HG03045 (cell line): ENCODE data around the gene ZNF469.
"Not testable (repeated sequence)": the region's sequence is repeated elsewhere in the genome, so short reads cannot be mapped to it uniquely, and the experiment has no call there.

ENCODE experiments used
- ATAC-seq: cut with Tn5 transposase; IDR thresholded peaks from one replicate; pipeline ENCODE4 v1.9.1; 2021; ENCODE audit warnings: mild to moderate bottlenecking, moderate library complexity; ENCODE audit not compliant: unreplicated experiment

ZNF469 gene

DNA sequence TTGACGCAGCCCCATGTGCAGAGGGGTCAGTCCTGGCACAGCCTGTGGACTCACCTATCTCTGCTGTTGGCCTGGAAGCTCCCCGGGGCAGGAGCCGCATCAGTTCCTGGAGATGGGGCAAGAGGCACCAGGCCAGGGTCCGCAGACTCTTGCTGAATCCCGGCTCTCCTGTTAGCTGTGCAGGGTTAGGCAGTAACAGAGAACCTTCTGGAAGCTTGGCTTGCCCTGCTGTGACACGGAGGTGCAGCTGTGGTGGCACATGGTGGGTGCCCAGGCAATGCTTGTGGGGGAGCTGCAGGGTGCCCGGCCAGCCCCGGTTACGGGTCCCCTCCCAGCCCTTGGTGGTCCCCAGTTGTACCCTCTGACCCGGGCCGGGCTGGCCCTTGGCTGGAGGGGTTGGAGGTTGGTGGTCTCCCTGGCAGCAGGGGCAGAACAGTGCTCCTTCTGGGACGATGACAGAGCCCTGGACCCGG, 26.0 kb upstream of the ZNF469 start:
- ATAC-seq: no peak

DNA sequence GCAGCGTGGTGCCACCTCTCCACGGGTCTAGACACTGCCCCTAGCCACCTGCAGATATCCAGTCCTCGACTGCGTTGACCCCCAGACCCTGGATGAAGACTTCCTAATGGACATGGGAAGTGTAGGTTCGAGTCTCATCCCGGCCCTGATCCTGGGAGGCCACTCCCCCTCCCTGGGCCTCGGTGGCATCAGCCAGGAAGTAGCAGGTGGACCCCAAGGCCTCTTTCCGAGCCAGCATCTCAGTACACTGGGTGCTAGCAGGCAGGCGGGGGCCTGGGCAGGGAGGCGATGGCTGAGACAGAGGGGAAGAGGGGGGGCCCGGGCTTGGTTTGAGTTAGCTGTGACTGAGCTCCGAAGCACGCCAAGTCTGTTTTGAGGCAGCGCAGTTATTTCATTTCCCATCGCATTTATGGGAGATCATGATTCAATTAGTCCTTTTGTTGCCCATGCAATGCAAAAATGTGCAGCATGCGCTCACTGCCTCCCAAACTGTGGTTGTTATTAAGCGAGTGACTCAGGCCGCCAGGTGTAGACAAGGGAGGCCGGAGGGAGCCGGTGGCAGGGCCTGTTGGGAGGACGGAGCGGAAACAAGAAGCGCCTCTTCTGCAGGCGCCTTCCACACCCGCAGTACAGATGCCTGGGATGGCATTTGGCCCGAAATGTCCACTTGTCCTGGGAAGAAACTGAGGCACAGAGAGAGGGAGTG, 25.3 kb upstream of the ZNF469 start:
- ATAC-seq: no peak

- ATAC-seq: no peak
These were observed 24.7 kb upstream of the ZNF469 start for GRCh38 chr16:88358023-88358420.

GRCh38 chr16:88359008-88359407, 23.8 kb upstream of the ZNF469 start:
- no peak for ATAC-seq

DNA sequence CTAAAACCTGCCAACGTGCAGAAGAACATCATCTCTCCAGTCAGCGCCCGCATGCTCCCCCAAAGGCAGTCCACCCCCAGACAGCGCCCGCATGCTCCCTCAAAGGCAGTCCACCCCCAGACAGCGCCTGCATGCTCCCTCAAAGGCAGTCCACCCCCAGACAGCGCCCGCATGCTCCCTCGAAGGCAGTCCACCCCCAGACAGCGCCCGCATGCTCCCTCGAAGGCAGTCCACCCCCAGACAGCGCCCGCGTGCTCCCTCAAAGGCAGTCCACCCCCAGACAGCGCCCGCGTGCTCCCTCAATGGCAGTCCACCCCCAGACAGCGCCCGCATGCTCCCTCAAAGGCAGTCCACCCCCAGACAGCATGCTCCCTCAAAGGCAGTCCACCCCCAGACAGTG, 22.4 kb upstream of the ZNF469 start:
- ATAC-seq: not testable (repeated sequence)

DNA sequence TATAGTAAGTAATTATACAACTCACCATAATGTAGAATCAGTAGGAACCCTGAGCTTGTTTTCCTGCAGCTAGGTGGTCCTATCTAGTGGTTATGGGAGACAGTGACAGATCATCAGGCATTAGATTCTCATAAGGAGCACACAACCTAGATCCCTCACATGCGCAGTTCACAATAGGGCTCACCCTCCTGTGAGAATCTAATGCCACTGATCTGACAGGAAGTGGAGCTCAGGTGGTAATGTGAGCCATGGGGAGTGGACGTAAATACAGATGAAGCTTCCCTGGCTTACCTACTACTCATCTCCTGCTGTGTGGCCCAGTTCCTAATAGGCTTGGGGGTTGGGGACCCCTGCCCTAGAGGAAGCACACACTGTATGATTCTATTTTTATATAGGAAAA, 21.8 kb upstream of the ZNF469 start:
- no peak for ATAC-seq

DNA sequence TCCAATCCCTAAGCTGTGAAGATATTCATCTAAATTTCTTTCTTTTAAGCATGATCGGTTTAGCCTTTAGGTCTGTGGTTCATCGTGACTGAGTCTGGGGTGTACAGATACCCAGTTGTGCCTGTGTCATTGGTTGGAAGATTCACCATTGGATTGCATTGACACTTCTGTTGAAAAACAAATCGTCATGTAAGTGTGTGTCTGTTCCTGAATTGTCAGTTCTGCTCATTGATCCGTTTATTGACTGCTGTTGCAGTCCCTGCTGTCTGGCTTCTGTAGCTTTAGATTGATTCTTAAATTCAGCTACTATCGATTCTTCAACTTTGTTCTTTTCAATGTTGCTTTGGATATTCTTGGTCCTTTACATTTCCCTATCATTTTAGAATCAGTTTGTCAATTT, 21.0 kb upstream of the ZNF469 start:
- ATAC-seq: no peak

- no peak for ATAC-seq
These were observed 19.4 kb upstream of the ZNF469 start for GRCh38 chr16:88363239-88363891.

DNA sequence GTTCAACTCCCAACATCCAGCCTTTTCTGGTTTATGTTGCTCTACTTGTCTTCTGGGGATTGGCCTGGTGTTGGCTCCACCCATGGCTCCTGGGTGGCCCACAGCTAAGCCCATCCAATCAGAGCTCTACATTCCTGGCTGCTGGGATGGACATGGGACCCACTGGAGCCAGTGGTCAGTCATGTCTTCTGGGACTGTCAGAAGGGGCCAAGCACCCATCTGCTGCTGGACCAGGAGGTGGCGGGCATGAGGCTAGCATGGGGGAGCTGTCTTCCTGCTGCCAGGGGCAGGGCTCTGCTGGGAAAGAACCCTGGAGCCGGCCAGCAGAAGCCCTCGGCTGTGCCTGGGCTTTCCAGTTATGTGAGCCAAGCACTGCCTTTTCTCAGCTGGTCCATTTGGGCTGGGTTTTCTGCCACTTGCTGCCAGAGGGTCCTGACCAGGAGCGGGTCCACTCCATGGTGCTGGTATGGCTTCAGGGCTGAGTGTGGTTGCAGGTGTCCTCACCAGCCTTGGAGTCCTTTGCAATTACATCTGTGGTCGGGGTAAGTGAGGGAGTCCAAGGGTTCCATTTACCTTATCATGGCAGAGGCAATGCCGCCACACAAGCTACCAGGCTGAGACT, 17.4 kb upstream of the ZNF469 start:
- ATAC-seq: no peak

- ATAC-seq: no peak
These were observed 16.6 kb upstream of the ZNF469 start for GRCh38 chr16:88366032-88366703.

- no peak for ATAC-seq
These were observed 16.1 kb upstream of the ZNF469 start for GRCh38 chr16:88366704-88367047.

DNA sequence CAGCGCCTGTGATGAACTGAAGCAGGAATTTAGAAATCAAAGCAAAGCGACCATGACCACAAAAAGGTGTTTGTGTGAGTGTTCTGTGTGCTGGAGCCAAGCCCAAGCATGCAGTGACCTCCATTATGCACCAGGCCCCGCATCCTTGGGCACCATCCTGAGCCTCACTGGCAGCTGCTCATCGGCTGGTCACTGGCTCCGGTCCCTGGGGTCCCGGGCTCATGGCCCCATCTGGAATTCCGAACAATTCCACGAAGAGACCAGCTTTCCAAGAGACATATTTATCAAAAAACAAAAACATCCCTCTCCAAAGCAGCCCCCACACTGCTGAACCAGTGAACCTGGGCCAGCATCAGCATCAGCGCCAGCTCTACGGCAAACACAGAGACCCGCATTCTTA, 15.2 kb upstream of the ZNF469 start:
- no peak for ATAC-seq

DNA sequence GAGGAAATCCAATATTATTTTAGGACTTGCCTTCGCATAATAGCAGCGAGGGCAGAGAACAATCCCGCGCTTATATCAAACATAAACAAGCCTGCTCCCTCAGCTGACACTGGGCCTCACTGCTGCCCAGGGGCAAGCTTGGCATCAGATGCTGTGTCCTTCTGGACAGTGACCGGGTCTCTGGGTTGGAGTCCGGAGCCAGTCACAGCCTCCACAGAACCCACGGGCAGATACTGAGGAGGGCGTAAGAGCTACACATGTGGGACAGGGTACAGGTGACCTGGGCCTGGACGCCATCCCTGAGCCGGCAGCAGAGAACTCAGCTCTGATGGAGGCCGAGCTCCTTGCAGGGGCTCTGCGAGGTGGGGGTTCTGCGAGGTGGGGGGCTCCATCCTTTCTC, 14.7 kb upstream of the ZNF469 start:
- ATAC-seq: no peak

GRCh38 chr16:88368994-88369393, 13.8 kb upstream of the ZNF469 start:
- ATAC-seq: no peak

DNA sequence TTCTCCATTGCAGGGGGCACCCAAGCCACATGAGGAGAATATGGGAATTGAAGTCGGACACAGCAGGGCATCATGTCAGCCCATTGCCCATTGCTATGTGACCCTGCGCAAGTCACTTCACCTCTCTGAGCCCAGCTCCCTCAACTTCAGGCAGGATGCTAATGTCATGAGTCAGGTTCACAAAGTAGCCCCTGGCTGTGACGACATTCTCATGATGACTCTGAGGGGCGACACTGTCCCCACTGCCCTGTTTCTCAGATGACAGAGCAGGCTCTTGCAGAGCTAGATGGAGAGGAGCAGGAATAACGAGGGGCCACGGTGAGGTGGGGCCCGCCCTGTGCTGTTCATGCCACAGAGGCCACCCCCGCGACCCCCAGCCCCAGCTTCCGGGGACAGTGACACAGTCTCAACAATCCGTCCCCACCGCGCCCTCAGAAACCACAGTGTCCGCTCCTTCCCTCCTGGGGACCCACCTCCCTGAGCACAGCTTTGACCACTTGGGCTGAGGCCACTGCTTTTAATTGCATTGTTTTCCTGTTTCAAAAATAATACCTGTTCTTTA, 13.2 kb upstream of the ZNF469 start:
- ATAC-seq: no peak

DNA sequence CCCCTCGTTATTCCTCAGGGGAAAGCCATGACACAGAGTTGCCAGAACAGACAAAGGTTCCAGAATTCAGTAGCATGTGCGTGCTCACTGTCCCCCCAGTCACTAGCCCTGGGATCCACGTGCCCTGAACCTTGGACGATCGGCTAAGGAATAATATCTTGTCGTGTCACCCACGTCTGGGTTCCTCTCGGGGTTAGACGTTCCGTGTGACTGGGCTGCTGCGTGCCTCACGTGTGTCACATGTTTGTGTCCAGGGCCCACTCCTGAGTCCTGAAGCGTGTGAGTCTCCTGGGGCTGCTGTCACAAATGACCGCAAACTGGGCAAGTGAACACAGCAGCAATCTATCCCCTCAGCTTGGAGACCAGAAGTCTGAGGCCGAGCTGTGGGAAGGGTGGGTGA, 12.4 kb upstream of the ZNF469 start:
- no peak for ATAC-seq

- ATAC-seq: no peak
These were observed 10.2 kb upstream of the ZNF469 start for GRCh38 chr16:88372522-88372921.

- no peak for ATAC-seq
These were observed 9.5 kb upstream of the ZNF469 start for GRCh38 chr16:88373211-88373610.

GRCh38 chr16:88373927-88374492, 8.7 kb upstream of the ZNF469 start:
- ATAC-seq: no peak

GRCh38 chr16:88374736-88375135, 8.0 kb upstream of the ZNF469 start:
- ATAC-seq: no peak
